Esophagus squamous epithelium (tissue), 4 donors: ENCODE results near the gene PLA2G3.

ENCODE experiments used
- CTCF ChIP-seq, 6 experiments: fragments of 450-650 bp in 4 of 6; fragments of 200-600 bp in 2 of 6; sonication (generic) in 2 of 6; IDR thresholded peaks; one replicate each; pipeline ENCODE4 v1.5.1; 2016 to 2019; ENCODE audit warnings: antibody characterized with exemption in 6 of 6, mild to moderate bottlenecking in 4 of 6, moderate library complexity in 4 of 6
- POLR2A ChIP-seq, 4 donors: fragments of 450-650 bp; IDR thresholded peaks; one replicate each; pipeline ENCODE4 v1.6.1; 2017; ENCODE audit warnings: antibody characterized with exemption in 4 of 4, mild to moderate bottlenecking in 4 of 4, moderate library complexity in 3 of 4

- TF ChIP-seq CTCF (IDR thresholded peaks at IDR 0.05) (no peak), POLR2A (IDR thresholded peaks at IDR 0.05) (no peak)
These were observed 36.6 kb upstream of the PLA2G3 start for GRCh38 chr22:31176923-31177322.
